CD14-positive monocyte (primary cell): Measurements from ENCODE around the gene NKX3-2. TPM values are rescaled to one million over a fixed set of nuclear protein-coding genes. Genes with fewer than 3 reads are reported as not detected.
A peak's percentile ranks its signal among the peaks of the same experiment; 100 is the strongest.

Experiments
- DNase-seq, 3 donors: peaks; one replicate each; pipeline ENCODE4 v3.0.0-alpha.2; 2011 to 2022
- H2AFZ ChIP-seq: 2 replicates; pipeline ENCODE4 v1.6.0; 2012; ENCODE audit warnings: mild to moderate bottlenecking, low read depth, low read length, inconsistent platforms; ENCODE audit not compliant: insufficient read depth, poor library complexity, severe bottlenecking
- H3K27ac ChIP-seq, 2 donors: 1 replicate in 1 of 2; 2 replicates in 1 of 2; pipeline ENCODE4 v1.5.1; 2012 to 2013; ENCODE audit warnings: low read length in 2 of 2, control low read depth in 1 of 2, inconsistent platforms in 1 of 2, low read depth in 1 of 2, mild to moderate bottlenecking in 1 of 2
- H3K27me3 ChIP-seq, 2 donors: one replicate each; pipeline versions ENCODE4 v1.6.0 to v1.6.1; 2011 to 2013; ENCODE audit warnings: low read length in 2 of 2; ENCODE audit not compliant: control insufficient read depth in 2 of 2, insufficient read depth in 2 of 2
- H3K36me3 ChIP-seq, 2 donors: replicated peaks in 1 of 2; 1 replicate in 1 of 2; 2 replicates in 1 of 2; pipeline versions ENCODE4 v1.5.1 to v1.6.1; 2012 to 2013; ENCODE audit warnings: low read length in 2 of 2, control low read depth in 1 of 2, inconsistent platforms in 1 of 2, mild to moderate bottlenecking in 1 of 2; ENCODE audit not compliant: insufficient read depth in 2 of 2, control insufficient read depth in 1 of 2
- H3K4me1 ChIP-seq, 2 donors: 1 replicate in 1 of 2; 2 replicates in 1 of 2; pipeline versions ENCODE4 v1.5.1 to v1.6.1; 2012 to 2013; ENCODE audit warnings: low read length in 2 of 2, control low read depth in 1 of 2, inconsistent platforms in 1 of 2, mild to moderate bottlenecking in 1 of 2, moderate library complexity in 1 of 2; ENCODE audit not compliant: insufficient read depth in 2 of 2, control insufficient read depth in 1 of 2
- H3K4me2 ChIP-seq: replicated peaks from 2 replicates; pipeline ENCODE3; 2012; ENCODE audit warnings: low read length, moderate library complexity, mild to moderate bottlenecking; ENCODE audit not compliant: poor library complexity, severe bottlenecking; ENCODE audit errors: extremely low read depth
- H3K4me3 ChIP-seq, 3 experiments: fragments of 200-600 bp in 1 of 3; sonication (generic) in 1 of 3; replicated peaks in 1 of 3; 1 replicate in 2 of 3; 2 replicates in 1 of 3; pipeline ENCODE4 v1.5.1; 2011 to 2013; ENCODE audit warnings: low read length in 3 of 3, mild to moderate bottlenecking in 3 of 3, control low read depth in 2 of 3, low read depth in 2 of 3, inconsistent platforms in 1 of 3, moderate library complexity in 1 of 3
- H3K79me2 ChIP-seq: 2 replicates; pipeline ENCODE4 v1.6.0; 2012; ENCODE audit warnings: mild to moderate bottlenecking, control low read depth, inconsistent platforms, low read length, moderate library complexity; ENCODE audit not compliant: insufficient read depth
- H3K9ac ChIP-seq: 2 replicates; pipeline ENCODE4 v1.6.0; 2017; ENCODE audit warnings: low read length, mild to moderate bottlenecking; ENCODE audit not compliant: insufficient read depth, poor library complexity, severe bottlenecking
- H3K9me3 ChIP-seq, 2 donors: replicated peaks in 1 of 2; 1 replicate in 1 of 2; 2 replicates in 1 of 2; pipeline versions ENCODE4 v1.5.1 to v1.6.1; 2012 to 2013; ENCODE audit warnings: low read length in 2 of 2, control low read depth in 1 of 2; ENCODE audit not compliant: control insufficient read depth in 1 of 2, insufficient read depth in 1 of 2
- H4K20me1 ChIP-seq: 2 replicates; pipeline ENCODE4 v1.6.0; 2012; ENCODE audit warnings: mild to moderate bottlenecking, low read length, control low read depth, moderate library complexity; ENCODE audit not compliant: insufficient read depth
- H3K27ac Mint-ChIP-seq, 7 donors: one replicate each; pipeline ENCODE4 v1.8.0; 2020; ENCODE audit warnings: mild to moderate bottlenecking in 7 of 7, mixed read lengths in 7 of 7, moderate library complexity in 6 of 7, inconsistent platforms in 2 of 7
- H3K27me3 Mint-ChIP-seq, 3 donors: one replicate each; pipeline ENCODE4 v1.8.0; 2021 to 2022; ENCODE audit warnings: low read depth in 3 of 3, mild to moderate bottlenecking in 3 of 3, mixed read lengths in 3 of 3, moderate library complexity in 3 of 3, inconsistent platforms in 1 of 3
- H3K36me3 Mint-ChIP-seq, 2 donors: one replicate each; pipeline ENCODE4 v1.8.0; 2020; ENCODE audit warnings: mixed read lengths in 2 of 2, inconsistent platforms in 1 of 2, mild to moderate bottlenecking in 1 of 2
- H3K4me1 Mint-ChIP-seq: one replicate; pipeline ENCODE4 v1.8.0; 2020; ENCODE audit warnings: mild to moderate bottlenecking, mixed read lengths
- H3K4me3 Mint-ChIP-seq, 2 donors: one replicate each; pipeline ENCODE4 v1.8.0; 2020; ENCODE audit warnings: mild to moderate bottlenecking in 2 of 2, mixed read lengths in 2 of 2, moderate library complexity in 1 of 2
- H3K9me3 Mint-ChIP-seq, 7 donors: one replicate each; pipeline ENCODE4 v1.8.0; 2020 to 2022; ENCODE audit warnings: mixed read lengths in 7 of 7, mild to moderate bottlenecking in 6 of 7, moderate library complexity in 6 of 7, inconsistent platforms in 2 of 7
- CTCF ChIP-seq: fragments of 200-600 bp; IDR thresholded peaks from one replicate; pipeline ENCODE4 v1.8.0; 2022; ENCODE audit warnings: antibody characterized with exemption, mild to moderate bottlenecking
- WGBS: methylation state at CpG from one replicate; pipeline ENCODE4 v1.1.5; 2013; ENCODE audit warnings: missing lambda C conversion rate; ENCODE audit not compliant: insufficient coverage; 5-methylcytosine and 5-hydroxymethylcytosine counted together
- intact Hi-C, 2 donors: fragments of 100-400 bp; cut with micrococcal nuclease; formaldehyde crosslinking; loops; one replicate each; pipeline versions ENCODE4 v1.15.0 to v1.15.1; 2023
- polyA plus RNA-seq, 3 donors: library from polyadenylated mRNA; depleted of rRNA in 1 of 3; unstranded in 2 of 3; stranded (reverse) in 1 of 3; fragments of 300-500 nt in 2 of 3; fragments of >200 nt in 1 of 3; fragmentation: Illumina TruSeq in 2 of 3; gene quantifications; 1 replicate in 2 of 3; 2 replicates in 1 of 3; pipeline ENCODE4 v1.2.3, GENCODE V29; 2012 to 2021

NKX3-2 gene
- polyA plus RNA-seq, 3 donors = not detected

- H3K79me2 ChIP-seq = no peaks in the 10 kb centered on the region
- H3K9me3 Mint-ChIP-seq = peaks cover 0 to 3% (median 0%) of the 10 kb centered on the region in 7 donors
- no peak overlapping the region for H3K27ac ChIP-seq
- H3K9ac ChIP-seq = no peak overlapping the region
- no peak overlapping the region for H3K27ac Mint-ChIP-seq
- no peak overlapping the region for H3K4me2 ChIP-seq
- no peaks in the 10 kb centered on the region for H3K36me3 Mint-ChIP-seq
- no peak overlapping the region for H3K4me3 ChIP-seq
- H3K27me3 ChIP-seq = peaks cover 22 to 27% of the 10 kb centered on the region in 2 donors
- DNase-seq = no peak
- H2AFZ ChIP-seq = no peak overlapping the region
- H3K36me3 ChIP-seq = no peaks in the 10 kb centered on the region
- H3K9me3 ChIP-seq = peaks cover 0 to 5% of the 10 kb centered on the region in 2 donors
- no peak for TF ChIP-seq CTCF
- peaks cover 8 to 11% of the 10 kb centered on the region in 2 donors for H3K4me1 ChIP-seq
- H3K4me1 Mint-ChIP-seq = peaks cover 9% of the 10 kb centered on the region
- no peak overlapping the region for H3K4me3 Mint-ChIP-seq
- H3K27me3 Mint-ChIP-seq = peaks cover 11 to 41% (median 33%) of the 10 kb centered on the region in 3 donors
- intact Hi-C loops = no loop called here
- no peaks in the 10 kb centered on the region for H4K20me1 ChIP-seq
Observed at GRCh38 chr4:13493793-13494192, 50.5 kb downstream of the NKX3-2 start.

DNA sequence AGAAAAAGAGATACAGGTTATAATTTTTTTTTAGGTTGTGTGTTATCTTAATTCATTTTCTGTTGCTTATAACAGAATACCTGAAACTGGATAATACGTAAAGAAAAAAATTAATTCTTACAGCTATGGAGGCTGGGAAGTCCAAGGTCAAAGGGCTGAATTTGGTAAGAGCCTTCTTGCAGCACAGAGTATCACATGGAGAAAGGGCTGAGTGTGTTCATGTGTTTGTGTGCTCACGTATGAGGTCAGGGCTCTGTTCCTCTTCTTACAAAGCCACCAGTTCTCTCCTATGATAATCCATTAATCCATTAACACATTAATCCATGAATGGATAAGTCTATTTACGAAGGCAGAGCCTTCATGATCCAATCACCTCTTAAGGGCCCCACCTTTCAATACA lies 51.6 kb downstream of the NKX3-2 start:
- Histone ChIP-seq H3K27me3 (peaks cover 27 to 37% of the 10 kb centered on the region in 2 donors), H4K20me1 (no peaks in the 10 kb centered on the region), H2AFZ (no peak overlapping the region), H3K4me2 (no peak overlapping the region), H3K9me3 (peaks cover 0 to 5% of the 10 kb centered on the region in 2 donors), H3K9ac (no peak overlapping the region), H3K27ac (no peak overlapping the region), H3K4me3 (no peak overlapping the region), H3K36me3 (no peaks in the 10 kb centered on the region), H3K4me1 (peaks cover under 1% of the 10 kb centered on the region in 2 donors), H3K79me2 (no peaks in the 10 kb centered on the region)
- intact Hi-C loops = no loop called here
- Mint-ChIP-seq H3K4me1 (no peaks in the 10 kb centered on the region), H3K36me3 (no peaks in the 10 kb centered on the region), H3K27me3 (peaks cover 14 to 43% (median 36%) of the 10 kb centered on the region in 3 donors), H3K9me3 (peaks cover 0 to 3% (median 3%) of the 10 kb centered on the region in 7 donors), H3K4me3 (no peak overlapping the region), H3K27ac (no peak overlapping the region)
- TF ChIP-seq CTCF = no peak
- peak in 1 of 3 donors; percentile 11 for DNase-seq
- WGBS = no CpG with 5 or more reads among the region's 3 CpGs

Other genes starting within 250 kb of the NKX3-2 start
- 10 to 100 TPM in 2 of 3 donors, 1 to 10 TPM in 1; 7.6 to 18.0 (median 17.8) TPM for gene RAB28, start 60.2 kb downstream of the NKX3-2 start, polyA plus RNA-seq
- gene BOD1L1, start 83.2 kb upstream of the NKX3-2 start, polyA plus RNA-seq = 10 to 100 TPM in 1 of 3 donors, 1 to 10 TPM in 1, under 1 TPM in 1; 0.72 to 26.7 (median 1.5) TPM